ENCODE measurements around the gene POTEB3.
"Not testable (repeated sequence)": the region's sequence is repeated elsewhere in the genome, so short reads cannot be mapped to it uniquely, and the experiment has no call there.

The POTEB3 gene

DNA sequence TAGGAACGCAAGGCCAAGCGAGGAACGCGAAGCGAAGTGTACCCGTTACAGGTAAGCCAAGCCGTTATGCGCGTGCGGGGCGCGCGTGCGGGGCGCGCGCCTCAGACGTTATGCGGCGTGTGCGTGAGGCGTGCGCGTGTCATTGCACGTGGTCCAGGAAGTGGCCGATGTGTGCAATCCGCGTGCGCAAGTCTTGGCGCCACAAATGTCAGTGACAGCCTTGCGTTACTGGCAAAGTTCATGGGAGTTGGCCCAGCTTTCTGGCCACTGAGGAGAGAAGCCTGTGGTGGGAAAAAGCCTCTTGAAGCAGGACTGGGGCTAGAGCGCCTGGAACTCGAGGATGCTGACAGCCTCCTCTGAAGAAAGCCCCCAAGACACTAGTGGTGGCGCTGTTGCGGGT is at the start of gene POTEB3:
TSS of gene POTEB3 (minus strand) at position 101 of the 400 bp plus-strand sequence. CDS start 488 bp downstream, outside the sequence.
- not testable (repeated sequence) for DNase-seq (ENCODE audit: low read depth); H3K4me3 ChIP-seq (ENCODE audit: low read depth, low read length)

DNA sequence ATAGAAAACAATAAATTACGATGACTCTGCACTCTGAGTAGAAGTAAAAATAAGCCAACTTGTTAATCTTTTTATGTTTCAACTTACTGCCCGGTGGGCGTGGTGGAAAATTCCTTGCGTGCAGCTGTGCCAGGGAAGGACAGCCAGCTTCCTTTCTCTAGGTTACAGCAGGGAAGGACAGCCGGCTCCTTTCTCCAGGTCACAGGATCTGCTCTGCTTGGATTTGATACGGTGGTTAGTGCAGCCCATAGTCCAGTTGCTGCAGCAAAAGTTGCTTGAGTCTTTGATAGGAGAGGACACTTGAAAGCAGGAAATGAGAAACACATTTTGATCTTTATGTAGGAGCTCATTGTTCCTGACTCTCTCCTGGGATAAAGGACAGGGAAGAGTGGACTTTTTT is 13.4 kb upstream of the POTEB3 start:
- H3K4me3 ChIP-seq (ENCODE audit: low read depth, low read length); DNase-seq (ENCODE audit: low read depth): not testable (repeated sequence)

- H3K4me3 ChIP-seq (ENCODE audit: low read depth, low read length); DNase-seq (ENCODE audit: low read depth): not testable (repeated sequence)
Observed at GRCh38 chr15:21451920-21452563, 11.7 kb upstream of the POTEB3 start.

- not testable (repeated sequence) for H3K4me3 ChIP-seq (ENCODE audit: low read depth, low read length); DNase-seq (ENCODE audit: low read depth)
Observed at GRCh38 chr15:21451487-21451886, 11.2 kb upstream of the POTEB3 start.

GRCh38 chr15:21407366-21407765 is 32.9 kb downstream of the POTEB3 start:
- not testable (repeated sequence) for H3K4me3 ChIP-seq (ENCODE audit: low read depth, low read length); DNase-seq (ENCODE audit: low read depth)

- not testable (repeated sequence) for DNase-seq (ENCODE audit: low read depth)
Observed at GRCh38 chr15:21401531-21401930, 38.8 kb downstream of the POTEB3 start.

DNA sequence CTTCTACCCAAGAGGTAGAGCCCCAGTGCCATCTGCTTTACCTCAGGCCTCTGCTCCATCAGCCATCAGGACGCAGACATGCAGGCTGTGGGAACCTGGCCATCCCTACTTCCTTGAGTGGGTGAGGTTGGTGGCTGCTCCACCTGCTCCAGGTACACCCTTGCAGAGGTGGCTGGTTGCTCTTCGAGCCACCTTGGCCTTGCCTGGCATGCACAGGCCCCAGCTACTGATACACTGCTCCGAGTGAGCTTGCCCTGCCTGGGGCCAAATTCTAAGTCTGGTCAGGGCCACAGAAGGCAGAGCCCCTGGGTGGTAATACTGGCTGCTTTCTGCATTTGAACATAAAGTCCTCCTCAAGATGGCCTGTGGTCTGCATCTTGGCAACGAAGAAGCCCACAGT is 41.2 kb downstream of the POTEB3 start:
- H3K4me3 ChIP-seq (ENCODE audit: low read depth, low read length); DNase-seq (ENCODE audit: low read depth): not testable (repeated sequence)

More at GRCh38 chr15:21401531-21401930, 38.8 kb downstream of the POTEB3 start:
- not testable (repeated sequence) for H3K4me3 ChIP-seq (ENCODE audit: low read depth, low read length)

- not testable (repeated sequence) for H3K4me3 ChIP-seq (ENCODE audit: low read depth, low read length); DNase-seq (ENCODE audit: low read depth)
Observed at GRCh38 chr15:21398511-21398910, 41.8 kb downstream of the POTEB3 start.

- DNase-seq (ENCODE audit: low read depth); H3K4me3 ChIP-seq (ENCODE audit: low read depth, low read length): not testable (repeated sequence)
Observed at GRCh38 chr15:21397656-21398055, 42.6 kb downstream of the POTEB3 start.

DNA sequence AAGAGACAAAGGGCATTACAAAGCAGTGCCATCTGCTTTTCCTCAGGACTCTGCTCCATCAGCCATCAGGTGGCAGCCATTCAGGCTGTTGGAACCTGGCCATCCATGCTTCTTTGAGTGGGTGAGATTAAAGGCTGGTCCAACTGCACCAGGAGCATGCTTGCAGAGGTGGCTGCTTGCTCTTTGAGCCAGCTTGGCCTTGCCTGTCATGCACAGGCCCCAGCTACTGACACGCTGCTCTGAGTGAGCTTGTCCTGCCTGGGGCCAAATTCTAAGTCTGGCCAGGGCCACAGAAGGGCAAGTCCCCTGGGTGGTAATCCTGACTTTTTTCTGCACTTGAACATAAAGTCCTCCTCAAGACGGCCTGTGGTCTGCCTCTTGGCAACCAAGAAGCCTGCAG is 43.1 kb downstream of the POTEB3 start:
- DNase-seq (ENCODE audit: low read depth); H3K4me3 ChIP-seq (ENCODE audit: low read depth, low read length): not testable (repeated sequence)

DNA sequence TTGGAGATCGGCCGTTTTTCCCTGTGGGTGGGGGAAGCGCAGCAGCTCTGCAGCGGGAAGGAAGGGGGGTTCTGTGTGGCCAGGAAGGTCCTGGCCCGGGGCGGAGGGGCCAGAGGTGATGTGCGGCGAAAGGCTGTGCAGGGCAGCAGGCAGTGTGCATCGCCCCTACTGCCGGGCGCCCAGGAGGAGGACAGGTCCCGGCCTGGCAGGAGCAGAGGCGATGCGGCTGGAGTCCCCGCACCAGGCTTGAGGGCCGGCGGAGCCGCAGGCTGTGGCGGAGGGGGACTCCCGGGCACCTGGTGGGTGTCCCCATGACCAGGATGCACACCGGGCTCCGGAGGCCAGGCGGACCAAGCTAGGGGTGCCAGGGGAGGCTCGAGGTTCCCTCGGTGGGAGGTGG is 54.3 kb downstream of the POTEB3 start:
- DNase-seq (ENCODE audit: low read depth); H3K4me3 ChIP-seq (ENCODE audit: low read depth, low read length): not testable (repeated sequence)

DNA sequence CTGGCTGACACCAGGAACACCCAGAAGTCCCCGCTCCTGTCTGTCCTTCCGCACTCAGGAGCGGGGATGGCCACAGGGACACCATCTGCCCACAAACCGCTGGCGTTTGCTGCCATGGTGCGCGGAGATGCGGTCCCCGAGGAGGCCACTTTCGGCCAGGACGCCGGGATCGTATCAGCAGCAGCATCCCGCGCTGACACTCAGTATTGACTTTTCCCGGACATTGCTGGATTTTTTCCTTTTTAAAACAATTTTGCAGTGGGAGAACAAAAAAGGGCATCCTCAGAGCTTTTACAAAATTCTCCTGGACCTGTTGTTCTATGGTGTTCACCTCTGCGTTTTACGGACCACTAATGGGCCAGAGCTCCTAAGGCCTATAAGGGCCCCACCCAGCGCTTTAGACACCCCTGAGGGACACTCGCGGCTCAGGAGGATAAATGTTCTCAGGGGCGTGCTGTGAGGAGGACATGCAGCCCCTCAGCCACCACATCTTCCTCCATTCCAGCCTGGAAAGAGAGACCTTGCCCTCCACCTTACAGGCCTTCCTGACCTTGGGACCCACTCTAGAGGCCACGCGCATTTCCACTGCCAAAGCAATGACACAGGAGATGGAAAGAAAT is 56.3 kb downstream of the POTEB3 start:
- DNase-seq (ENCODE audit: low read depth); H3K4me3 ChIP-seq (ENCODE audit: low read depth, low read length): not testable (repeated sequence)

- DNase-seq (ENCODE audit: low read depth); H3K4me3 ChIP-seq (ENCODE audit: low read depth, low read length): not testable (repeated sequence)
Observed at GRCh38 chr15:21373682-21374081, 66.6 kb downstream of the POTEB3 start.

GRCh38 chr15:21369177-21369576 is 71.1 kb downstream of the POTEB3 start:
- H3K4me3 ChIP-seq (ENCODE audit: low read depth, low read length); DNase-seq (ENCODE audit: low read depth): not testable (repeated sequence)

- not testable (repeated sequence) for DNase-seq (ENCODE audit: low read depth); H3K4me3 ChIP-seq (ENCODE audit: low read depth, low read length)
Observed at GRCh38 chr15:21368625-21369024, 71.7 kb downstream of the POTEB3 start.

Data from GM12865 (cell line).